KG1 (cell line): ENCODE results near the gene ATRIP.
"Not testable (repeated sequence)": the region's sequence is repeated elsewhere in the genome, so short reads cannot be mapped to it uniquely, and the experiment has no call there.

ENCODE experiments used
- DNase-seq: peaks from one replicate; lab custom pipeline; 2025; lab: John Stamatoyannopoulos, UW

ATRIP gene

DNA sequence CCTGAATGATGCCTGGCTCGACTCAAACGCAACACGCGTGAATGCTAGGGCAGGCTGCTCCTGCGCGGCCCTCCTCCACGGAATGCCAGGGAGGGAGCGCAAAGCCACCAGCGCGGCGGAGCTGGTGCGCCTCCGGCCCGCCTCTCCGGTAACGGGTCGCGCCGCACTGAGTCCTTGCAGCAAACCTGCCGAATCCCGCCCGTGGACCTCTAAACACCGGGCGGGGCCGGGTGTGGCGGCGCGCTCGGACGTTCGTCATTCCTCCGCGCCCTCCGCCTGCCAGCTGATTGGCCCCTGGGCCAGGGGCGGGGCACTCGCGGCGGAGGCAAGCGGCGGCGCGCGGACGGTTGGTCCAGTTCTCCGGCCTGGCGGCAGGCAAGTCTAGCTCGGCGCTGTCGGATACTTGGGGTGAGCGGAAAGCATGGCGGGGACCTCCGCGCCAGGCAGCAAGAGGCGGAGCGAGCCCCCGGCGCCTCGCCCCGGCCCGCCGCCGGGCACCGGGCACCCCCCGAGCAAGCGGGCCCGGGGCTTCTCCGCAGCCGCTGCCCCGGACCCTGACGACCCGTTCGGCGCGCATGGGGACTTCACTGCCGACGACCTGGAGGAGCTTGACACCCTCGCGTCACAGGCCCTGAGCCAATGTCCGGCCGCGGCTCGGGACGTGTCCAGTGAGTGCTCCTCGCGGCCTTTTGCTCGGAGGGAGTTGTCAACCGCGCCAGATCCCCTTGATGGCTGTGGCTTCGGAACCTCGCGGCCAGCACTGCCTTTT lies at the start of gene ATRIP:
Gene ATRIP (plus strand): TSS at position 313 of the 769 bp plus-strand sequence. CDS start 109 bp downstream, at position 422.
- peak; percentile 73 for DNase-seq

DNA sequence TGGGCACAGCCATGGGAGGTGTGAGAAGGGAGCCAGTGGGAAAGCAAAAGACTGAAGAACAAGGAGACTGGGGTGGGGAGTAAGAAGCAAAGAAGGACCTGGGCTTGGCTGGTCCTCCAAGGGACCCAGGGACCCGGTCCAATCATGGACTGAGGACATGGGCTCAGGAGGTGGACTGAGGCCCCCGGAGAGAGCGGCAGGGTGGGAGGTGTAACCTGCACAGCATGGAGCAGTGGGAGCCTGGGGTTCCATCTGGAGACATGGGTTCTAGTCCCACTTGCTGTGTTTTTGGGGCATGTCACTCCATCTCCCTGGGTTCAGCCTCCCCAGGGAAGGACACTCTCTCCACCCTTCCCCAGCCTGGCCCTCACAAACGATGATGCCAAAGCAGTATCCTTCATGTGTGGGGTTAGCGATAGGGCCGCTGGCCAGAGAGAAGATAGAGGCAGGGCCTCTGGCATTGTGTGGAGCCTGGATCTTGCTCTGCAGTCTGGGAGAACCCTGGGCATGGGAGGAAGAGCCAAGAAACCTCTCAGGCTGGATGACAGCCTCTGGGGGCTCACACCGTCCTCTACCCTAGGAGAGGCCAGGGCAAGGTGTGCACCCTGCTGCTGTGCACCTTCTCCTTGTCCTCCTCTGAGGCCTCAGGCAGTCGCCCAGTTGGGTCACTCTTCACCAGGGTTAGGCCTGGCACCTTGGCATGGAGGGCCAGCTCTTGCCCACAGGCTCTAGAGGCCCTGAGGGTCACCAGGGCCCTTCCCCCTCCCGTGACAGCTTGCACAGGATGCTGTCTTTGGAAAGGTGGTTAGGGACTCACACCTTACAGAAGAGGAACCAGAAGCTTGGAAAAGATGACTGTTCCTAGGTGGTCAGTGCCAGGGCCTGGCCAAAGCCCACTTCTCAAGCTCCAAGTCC lies 48.5 kb upstream of the ATRIP start:
- no peak for DNase-seq

DNA sequence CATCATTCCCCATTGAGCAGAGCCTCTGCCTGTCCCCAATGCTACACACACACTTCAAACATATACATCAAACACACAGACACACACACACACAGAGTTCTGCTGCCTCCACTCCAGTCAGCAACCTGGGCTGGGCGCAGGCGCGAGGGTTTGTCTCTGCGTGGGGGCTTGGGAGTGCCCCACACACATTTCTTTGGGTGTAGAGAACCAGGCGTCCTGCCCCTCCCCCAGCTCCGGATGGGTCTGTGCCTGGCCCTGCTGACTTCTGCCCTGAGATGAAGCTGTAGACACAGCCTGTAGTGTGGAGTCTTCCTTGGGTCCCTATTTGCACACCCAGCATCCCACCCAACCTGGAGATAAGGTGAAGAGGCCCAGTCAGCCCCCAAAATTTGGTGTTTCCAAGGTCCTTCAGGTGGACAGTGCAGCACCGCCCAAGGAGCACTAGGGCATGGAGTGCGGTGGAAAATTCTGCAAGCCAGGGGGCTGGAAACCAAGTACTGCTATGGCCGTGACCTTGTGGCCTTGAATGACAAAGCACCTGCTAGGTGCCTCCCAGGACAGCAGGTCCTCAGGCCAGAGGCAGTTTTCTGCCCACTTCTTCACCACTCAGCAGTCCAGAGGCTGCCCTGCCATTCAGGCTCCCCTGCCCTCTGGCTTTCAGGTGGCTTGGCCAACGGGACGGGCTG lies 47.7 kb upstream of the ATRIP start:
- DNase-seq: no peak

DNA sequence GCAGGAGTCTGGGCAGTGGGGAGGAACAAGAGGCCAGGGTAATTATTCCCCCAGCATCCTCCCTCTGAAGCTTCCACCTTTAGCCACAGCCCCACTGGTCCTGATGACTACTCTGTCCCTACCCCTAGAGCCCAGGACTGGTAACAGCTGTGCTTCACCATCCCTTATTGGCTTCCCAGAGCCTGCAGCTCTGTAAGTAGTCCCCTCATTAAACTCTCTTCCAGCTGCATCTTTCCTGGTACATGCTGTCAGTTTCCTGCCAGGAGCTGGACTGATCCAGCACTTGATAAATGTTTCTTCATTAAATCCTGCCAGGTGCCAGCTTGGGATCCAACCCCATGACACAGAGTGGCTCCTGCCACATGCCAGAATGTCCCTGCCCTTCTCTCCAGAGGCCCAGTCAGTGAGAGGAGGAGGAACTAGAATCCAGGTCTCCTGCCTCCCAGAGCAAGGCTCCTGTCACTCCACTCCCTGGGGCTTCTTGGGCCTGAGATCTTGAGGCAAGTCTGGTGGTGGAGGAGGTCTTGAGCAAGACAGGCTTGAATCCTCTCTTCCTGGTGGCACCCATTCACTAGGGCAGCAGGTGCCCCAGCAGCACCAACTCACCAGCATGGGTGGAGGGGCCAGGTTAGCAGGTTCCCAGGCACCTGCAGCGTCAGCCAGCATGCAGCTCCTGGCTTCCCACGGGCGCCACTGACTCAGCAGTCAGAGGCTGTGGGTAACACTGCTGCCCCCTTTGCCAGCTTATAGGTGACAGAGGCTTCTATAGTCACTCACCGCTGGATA lies 47.0 kb upstream of the ATRIP start:
- DNase-seq: no peak

DNA sequence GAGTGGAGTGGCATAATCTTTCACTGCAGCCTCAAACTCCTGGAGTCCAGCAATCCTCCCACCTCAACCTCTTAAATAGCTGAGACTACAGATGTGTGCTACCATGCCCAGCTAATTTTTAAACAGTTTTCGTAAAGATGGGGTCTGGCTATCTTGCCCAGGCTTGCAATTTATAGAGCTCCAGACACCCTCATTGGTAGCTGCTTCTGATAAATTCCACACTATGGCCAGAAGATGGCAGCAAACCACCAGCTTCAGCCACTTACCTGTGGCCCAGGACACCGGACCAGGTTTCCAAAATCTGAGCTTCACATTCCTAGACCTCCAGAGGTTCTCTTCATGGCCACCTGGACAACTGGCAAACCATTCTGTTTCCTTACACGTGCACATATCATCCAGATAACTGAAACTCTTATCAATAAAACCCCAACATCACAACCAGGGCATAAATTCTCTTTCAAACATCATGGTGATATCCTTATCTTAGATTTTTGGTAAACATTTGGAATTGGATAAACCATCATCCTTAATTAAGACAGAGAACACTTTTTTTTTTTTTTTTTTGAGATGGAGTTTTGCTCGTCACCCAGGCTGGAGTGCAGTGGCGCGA lies 45.6 kb upstream of the ATRIP start:
- peak; percentile 3 for DNase-seq

DNA sequence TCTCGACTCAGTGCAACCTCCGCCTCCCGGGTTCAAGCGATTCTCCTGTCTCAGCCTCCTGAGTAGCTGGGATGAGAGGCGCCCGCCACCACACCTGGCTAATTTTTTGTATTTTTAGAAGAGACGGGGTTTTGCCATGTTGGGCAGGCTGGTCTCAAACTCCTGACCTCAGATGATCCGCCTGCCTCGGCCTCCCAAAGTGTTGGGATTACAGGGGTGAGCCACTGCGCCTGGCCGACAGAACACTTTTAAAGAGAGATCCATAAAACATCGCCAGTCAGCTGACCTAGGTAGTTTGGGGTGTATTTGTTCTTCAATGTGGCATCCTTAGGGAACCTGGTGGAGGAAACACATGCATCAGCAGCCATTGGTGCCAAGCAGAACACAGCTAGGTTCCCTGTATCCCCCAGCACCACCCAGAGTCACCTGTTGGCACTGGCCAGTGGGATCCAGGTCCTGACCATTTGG lies 45.1 kb upstream of the ATRIP start:
- not testable (repeated sequence) for DNase-seq

DNA sequence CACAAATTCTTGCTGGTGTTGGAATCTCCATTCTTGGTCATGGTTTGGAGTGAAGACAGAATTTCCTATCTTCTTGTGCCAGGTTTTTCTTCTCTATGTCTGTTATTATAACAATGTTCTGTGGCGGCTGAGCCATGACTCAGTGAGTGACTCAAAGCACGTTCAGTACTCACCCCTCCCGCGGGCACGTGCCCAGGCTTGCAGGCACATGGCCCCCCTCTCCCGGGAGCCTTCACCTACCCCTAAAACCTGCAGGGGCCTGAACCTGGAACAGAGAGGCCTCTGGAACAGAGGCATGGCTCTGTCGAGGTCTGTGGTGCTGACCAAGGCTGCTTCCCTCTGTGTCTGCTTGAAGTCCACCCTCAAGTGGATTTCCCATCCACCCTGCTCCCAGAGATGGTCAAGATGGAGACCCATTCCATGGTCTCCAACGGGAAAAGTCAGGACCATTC lies 44.2 kb upstream of the ATRIP start:
- no peak for DNase-seq

DNA sequence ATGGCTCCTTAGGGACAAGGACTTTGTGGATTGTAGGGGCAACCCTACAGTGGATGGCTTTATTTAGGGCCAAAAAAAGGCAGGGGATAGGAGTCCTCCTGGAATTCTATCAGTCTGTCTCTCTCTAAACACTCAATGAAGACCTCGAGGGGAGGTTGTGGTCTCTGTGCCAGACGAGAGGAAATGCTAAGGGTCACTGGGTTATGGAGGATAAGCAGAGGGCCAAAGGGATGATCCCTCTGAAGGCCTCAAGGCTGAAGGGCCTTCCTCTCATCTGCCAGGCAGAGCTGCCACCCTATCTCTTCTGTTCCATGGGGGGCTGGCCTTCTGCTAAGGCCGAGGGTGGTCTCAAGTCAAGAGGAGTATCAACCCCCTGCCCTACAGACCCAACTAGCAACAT lies 43.6 kb upstream of the ATRIP start:
- no peak for DNase-seq

DNA sequence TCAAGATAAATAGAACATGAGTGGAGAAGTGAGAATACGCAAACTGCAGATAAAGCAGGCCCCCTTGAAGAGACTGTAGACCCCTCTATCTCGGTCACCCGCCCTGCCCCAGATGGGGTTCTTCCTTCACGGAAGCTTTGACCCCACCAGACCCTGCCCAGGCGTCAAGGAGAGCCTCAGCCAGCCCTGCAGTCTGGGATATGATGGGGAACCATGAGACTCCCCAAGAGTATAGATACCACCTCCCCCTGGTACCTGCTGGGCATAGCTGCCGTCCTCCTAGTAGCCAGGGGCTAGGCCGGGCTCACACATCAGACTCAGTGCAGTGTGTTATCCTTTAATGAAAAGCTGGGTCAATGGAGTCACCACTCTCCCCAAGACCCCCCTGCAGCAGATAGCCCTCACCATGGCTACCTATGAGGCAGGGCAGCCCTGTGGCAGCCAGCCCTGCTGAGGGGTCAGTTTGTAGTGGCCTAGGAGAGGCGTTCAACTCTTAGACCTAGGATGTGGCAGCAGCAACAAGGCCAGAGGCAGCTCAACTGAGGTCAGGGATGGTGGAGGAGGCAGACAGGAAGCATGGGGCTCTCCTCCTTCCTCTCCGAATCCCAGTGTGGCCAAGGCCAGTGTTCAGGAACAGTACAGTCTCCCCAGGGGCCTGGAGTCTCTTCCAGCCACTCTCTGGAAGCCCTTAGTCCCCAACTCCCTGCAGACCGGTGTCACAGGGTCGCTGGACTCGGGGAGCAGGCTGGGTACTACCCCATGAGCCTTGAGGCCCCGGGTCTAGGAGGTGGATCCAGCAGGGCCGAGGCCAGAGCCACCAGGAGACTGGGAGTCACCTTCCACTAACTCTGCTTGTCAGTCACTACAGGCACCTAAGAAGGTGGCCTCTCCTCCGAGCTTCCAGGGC lies 42.8 kb upstream of the ATRIP start:
- DNase-seq: no peak

DNA sequence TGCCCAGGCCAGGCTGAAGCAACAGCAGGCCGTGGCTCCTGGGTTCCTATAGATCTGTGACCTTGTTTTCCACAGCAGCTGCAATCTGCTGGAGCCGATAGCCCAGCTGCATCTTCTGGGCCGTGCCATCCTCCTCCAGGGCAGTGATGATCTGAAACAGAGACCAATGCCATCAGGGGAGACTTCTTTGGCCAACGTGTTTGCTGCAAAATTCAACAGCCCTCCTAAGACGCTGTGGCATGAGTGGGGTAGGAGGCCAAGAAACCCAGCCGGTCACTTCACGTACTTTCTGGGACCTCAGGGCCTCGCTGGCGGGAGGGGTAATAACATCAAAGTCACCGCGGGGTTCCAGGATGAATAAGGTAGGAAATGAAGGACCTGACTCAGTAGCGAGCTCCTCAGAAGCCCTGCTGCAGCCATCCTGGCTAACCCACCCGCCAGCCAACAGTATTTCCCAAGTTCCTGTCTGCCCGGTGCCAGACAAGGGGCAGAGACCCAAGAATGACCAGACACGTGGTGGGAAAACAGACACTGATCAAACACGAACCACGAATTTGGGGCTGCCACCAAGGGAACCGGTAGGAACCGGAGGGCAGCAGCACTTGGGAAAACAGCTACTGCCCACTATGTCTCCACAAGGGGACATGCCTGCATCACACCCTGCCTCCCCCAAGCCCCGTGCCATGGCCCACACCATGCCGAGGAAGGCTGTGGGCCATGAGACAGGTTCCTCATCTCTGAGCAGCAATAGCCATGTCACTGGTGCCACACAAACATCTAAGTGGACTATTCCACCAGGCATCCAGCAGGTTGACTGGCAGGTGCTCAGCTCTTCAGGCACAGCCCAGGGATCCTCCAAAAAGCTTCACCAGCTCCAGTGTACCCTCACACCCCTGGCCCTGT lies 41.8 kb upstream of the ATRIP start:
- no peak for DNase-seq

DNA sequence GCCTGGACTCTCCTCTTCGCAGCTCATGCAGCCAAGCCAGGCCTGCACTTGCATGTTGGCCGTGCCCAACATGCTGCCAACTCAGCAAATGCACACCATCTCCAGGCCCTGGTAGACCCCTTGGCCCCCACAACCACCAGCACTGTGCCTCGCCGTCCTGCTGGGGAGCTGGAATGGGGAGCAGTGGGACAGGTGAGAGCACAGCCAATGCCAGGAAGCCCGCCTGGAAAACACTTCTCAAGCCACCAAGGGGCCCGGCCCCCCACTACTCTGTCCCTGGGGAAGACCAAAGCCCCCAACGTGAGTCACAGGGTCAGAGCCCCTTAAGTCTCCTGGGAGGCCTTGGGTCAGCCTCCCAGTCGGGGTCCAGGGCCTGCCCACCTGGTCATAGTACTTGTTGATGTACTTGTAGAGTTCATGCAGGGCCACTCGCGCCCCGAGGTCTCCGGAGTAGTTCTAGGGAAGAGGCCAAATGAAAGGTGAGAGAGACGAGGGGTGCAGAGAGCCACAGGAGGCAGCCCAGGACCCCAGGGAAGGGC lies 41.1 kb upstream of the ATRIP start:
- no peak for DNase-seq

DNA sequence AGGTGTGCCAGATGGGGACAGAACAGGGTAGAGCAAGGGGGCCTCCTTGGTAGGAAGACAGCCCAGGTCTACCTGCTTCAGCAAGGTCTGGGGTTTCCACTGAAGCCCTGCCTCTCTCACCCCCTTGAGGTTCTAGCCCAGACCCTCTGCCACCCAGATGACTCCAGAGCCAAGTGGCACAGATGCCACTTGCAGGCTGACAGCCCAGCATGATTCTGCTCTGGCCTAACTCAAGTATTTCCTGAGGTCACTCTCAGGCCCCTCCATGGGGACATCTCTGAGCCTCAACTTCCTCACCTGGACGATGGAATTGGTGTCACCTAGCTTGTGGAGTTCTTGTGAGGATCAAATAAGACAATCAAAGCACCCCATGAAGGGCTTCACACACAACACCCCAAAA lies 40.6 kb upstream of the ATRIP start:
- no peak for DNase-seq

DNA sequence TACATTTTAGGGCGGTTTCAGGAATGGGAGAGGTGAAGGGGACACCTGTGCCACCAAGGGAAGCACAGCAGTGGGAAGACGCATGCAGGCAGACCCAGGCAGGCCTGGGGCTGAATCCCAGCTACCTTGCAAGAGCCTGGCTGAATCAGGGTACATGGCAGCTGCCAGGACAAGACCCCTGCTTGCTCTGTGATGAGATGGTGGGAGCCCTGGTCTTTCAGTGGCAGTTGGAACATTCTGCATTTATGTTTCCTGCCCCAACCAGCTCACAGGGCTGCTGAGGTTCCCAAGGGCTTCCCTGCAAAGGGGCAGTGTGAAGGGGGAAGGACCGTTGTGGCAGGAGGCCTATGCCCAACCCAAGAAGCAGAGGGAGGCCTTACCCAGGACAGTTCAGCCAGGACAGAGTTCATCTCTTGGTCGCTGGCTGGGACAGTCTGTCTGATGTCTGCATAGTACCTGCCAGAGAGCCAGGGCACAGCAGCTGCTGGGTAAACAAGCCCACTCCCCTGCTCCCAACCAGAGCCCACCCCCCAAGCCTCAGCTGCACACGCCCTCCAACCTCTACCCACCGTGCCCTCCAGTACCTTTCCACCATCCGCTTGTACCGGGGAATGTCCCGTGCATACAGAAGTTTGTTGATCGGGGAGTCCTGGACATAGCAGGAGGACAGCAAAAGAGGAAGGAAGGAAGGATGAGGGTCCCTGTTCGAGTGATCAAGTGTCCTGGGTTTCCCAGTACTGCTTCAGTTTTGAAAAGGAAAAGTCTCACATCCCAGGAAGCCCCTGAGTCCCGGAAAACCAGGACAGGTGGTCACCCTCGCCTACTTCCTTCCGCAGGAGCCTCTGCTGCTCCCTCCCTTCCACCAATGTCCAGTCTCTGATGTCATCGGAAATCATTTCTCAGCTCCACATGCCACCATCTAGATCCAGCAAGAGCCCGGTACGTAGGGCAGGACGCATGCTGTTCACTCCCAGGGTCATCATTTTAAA lies 39.8 kb upstream of the ATRIP start:
- DNase-seq: no peak

DNA sequence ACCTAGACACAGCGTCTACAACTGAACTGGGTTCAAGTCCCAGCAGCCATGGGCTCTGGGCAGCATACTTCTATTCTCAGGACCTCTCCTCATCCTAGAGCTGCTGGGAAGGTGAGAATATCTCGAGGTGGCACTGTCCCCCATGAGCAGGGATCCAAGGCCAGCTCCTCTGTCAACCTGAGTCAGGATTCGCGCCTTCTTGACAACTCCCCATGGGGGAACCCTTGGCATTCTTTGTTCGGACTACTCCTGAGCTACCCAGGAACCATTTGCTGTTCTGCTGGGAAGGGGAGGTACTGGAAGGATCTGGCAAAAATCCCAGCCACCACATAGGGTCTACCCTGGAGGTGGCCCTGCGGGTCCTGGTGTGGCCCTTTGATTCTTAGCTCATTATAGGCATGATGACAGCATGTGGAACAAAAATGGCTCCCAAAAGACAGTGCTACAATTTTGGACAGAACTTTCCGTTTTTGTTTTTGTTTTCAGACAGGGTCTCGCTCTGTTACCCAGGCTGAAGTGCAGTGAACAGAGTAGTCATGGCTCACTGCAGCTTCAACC lies 38.9 kb upstream of the ATRIP start:
- DNase-seq: no peak

DNA sequence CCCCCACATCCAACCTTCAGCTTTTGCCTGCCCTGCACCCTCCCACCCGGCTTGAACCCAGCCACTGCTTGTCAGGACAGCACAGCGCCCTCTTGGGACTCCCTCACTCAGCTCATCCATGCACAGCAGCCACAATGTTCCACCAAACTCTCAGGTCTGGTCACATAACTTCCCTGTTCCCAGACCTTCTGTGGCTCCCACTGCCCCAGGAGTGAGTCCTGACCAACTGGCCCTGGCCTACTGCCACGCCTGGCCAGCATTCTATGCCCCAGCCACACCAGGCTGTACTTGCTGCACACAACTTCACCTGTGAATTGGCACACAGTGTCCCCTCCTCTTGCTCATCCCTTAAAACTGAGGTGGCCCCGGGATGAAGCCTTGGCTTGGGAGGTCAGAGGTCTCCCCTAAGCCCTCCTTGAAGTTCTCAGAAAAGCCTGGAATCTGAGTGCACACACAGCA lies 37.7 kb upstream of the ATRIP start:
- no peak for DNase-seq

DNA sequence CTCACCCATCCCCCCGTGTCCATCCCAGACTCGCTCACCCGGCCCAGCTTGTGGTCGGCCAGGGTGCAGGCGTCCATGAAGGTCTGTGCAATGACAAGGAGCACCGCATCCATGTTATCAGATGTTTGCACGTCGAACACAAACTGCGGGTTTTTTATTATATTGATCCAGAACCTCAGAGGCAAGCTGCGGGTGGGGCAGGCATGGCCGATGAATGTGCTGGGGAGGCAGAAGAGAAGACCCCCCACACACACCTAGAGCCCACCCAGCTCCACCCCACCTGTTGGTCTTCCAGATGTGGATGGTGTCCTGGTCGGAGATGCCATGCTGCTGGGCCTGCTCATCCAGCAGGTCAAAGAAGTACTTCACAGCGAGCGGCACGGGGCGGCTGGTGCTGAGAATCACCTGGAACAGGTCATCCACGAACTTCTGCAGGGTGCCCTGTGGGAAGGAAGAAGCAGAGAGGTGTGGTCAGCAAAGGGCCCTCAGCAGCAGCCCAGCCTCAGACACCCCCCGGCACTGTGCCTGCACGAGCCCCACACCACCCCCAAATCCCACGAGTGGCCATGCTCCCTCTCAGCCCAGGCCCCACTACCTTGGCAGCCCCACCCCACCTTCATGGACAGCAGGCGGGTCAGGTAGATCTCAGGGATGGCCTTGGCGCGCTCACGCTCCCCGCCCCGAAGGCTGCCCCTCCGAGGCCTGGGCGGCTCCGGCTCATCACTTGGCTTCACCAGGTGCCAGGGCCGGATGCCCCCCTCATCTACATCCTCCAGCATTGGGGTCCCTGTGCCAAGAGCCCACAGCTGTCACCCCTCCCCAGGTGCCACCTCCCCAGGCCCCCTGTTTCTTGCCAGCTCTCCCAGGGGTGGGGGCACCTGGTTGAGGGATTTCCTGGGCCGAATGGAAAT lies 37.0 kb upstream of the ATRIP start:
- no peak for DNase-seq
